Neural crest cell (in vitro differentiated cells): ENCODE data around the gene JARID2. TPM values are rescaled to one million over a fixed set of nuclear protein-coding genes. Genes with fewer than 3 reads are reported as not detected.
A peak's percentile ranks its signal among the peaks of the same experiment; 100 is the strongest.

ENCODE experiments used
- DNase-seq: peaks from one replicate; pipeline ENCODE4 v3.0.0; 2021; ENCODE audit warnings: low read depth, mixed read lengths, low spot score
- H3K27ac Mint-ChIP-seq: one replicate; pipeline ENCODE4 v1.8.0; 2021; ENCODE audit warnings: mild to moderate bottlenecking, mixed read lengths; ENCODE audit not compliant: unreplicated experiment
- H3K27me3 Mint-ChIP-seq: 2 replicates; pipeline ENCODE4 v1.8.0; 2021; ENCODE audit warnings: low read depth, mild to moderate bottlenecking, mixed read lengths
- H3K36me3 Mint-ChIP-seq: 2 replicates; pipeline ENCODE4 v1.8.0; 2021; ENCODE audit warnings: low read depth, mild to moderate bottlenecking, mixed read lengths
- H3K4me1 Mint-ChIP-seq: 2 replicates; pipeline ENCODE4 v1.8.0; 2021; ENCODE audit warnings: mixed read lengths
- H3K4me3 Mint-ChIP-seq: one replicate; pipeline ENCODE4 v1.8.0; 2021; ENCODE audit warnings: mild to moderate bottlenecking, mixed read lengths
- H3K9me3 Mint-ChIP-seq: 2 replicates; pipeline ENCODE4 v1.8.0; 2021; ENCODE audit warnings: mixed read lengths
- total RNA-seq: library from RNA; stranded (reverse); gene quantifications from 2 replicates; pipeline ENCODE4 v1.2.1, GENCODE V29; 2021
- TF ChIP-seq, protein P1 (sequence below): fragments of 200-600 bp; sonication (generic); conservative IDR thresholded peaks from 2 replicates; pipeline ENCODE4 v1.5.0; 2021; ENCODE audit warnings: antibody characterized with exemption, mild to moderate bottlenecking

The JARID2 gene
- total RNA-seq, 1 donor from 2014 or later = 33.9 TPM

DNA sequence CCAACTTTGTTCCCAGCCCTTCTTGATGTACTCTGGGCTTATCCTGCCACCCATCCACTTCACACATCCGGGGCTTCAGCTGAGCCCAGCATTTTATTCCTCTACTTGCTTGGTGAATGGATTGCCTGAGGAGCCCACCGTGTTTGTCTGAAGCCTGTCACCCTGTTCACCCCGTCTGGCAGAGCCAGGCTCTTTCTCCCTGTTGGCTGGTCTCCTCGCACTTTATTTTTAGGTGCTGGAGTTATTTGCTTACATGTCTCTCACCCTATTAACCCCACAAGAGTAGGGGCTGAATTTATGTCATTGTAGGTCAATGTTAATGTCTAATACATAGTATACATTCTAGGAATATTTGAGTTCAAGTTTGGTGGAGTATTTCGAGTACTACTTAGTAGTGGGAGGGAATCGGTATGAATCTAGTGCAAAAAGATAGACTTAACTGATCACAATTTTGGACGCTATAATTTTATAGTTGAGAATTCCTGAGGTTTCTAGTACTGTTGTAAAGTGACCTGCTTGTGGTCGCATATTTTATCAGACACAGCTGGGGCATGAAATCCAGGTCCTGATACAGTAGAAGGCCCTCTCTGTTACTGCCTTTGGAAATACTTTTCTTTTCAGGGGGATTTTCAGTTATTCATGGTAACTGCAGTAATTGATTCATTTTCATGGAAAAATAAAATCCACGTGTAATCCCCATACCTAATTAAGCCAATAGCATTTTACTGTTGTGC, 10.8 kb downstream of the JARID2 start:
- H3K27ac Mint-ChIP-seq = no peak overlapping the region

DNA sequence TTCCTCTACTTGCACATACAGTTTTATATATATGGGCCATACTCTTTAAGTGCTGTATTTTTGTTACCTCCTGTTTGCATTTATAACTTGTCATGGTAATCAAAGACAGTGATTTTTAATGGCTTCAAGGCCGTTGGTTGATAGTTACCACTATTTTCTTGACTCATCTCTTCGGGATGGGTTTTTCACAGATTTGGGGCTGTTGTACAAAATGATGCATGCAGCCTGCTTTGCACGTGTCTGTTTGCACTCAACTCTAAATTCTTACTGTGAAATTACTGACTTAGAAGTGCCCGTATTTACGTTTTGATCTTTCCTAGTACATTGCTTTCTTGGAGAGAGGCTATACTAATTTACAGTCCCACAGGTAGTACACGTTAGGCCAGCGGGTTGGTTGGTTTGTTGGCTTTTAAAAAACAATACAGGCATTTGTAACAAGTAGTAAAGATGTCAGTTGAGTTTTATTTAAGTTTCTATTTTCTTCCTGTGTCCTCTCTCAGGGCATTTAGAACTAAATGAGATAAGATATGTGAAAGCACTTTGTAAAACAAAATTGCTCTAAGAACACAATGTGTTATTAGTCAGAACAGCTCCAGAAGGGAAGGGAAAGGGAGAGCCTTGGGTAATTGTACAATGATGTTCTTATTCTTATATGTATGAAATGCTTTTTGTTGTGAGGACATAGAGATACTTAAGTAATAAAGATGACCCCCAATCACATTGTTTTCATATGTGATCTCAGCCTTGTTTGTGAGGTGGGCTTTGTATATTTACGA, 11.7 kb downstream of the JARID2 start:
- Mint-ChIP-seq H3K27ac (no peak overlapping the region), H3K4me3 (no peak overlapping the region), H3K36me3 (peaks cover 3% of the 10 kb centered on the region), H3K4me1 (peaks cover 67% of the 10 kb centered on the region), H3K9me3 (no peaks in the 10 kb centered on the region), H3K27me3 (no peaks in the 10 kb centered on the region)
- TF ChIP-seq, protein P1, sequence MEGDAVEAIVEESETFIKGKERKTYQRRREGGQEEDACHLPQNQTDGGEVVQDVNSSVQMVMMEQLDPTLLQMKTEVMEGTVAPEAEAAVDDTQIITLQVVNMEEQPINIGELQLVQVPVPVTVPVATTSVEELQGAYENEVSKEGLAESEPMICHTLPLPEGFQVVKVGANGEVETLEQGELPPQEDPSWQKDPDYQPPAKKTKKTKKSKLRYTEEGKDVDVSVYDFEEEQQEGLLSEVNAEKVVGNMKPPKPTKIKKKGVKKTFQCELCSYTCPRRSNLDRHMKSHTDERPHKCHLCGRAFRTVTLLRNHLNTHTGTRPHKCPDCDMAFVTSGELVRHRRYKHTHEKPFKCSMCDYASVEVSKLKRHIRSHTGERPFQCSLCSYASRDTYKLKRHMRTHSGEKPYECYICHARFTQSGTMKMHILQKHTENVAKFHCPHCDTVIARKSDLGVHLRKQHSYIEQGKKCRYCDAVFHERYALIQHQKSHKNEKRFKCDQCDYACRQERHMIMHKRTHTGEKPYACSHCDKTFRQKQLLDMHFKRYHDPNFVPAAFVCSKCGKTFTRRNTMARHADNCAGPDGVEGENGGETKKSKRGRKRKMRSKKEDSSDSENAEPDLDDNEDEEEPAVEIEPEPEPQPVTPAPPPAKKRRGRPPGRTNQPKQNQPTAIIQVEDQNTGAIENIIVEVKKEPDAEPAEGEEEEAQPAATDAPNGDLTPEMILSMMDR = no peak
- no peak for DNase-seq

More for the DNA sequence above, 10.8 kb downstream of the JARID2 start:
- Mint-ChIP-seq H3K4me1 (peaks cover 75% of the 10 kb centered on the region), H3K4me3 (no peak overlapping the region), H3K36me3 (peaks cover 3% of the 10 kb centered on the region), H3K9me3 (no peaks in the 10 kb centered on the region), H3K27me3 (no peaks in the 10 kb centered on the region)
- TF ChIP-seq, protein P1 = no peak
- DNase-seq = no peak

DNA sequence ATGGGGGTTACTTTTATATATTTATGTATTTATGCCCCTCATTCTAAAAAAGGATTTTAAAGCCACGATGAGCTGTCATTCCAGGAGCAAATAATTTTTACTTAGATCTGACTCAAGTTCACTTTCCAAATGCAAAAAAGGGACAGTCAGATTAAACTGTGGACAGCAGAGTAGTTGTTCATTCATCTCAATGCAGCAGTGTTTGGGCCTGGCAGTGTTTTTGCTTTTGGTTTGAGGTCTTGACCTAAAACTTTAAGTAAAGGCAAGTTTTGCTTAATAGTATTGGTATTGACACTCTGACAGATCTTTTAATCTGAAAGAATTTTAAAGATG, 13.9 kb downstream of the JARID2 start:
- H3K27me3 Mint-ChIP-seq = no peaks in the 10 kb centered on the region
- no peak for DNase-seq
- H3K36me3 Mint-ChIP-seq = peaks cover 3% of the 10 kb centered on the region
- H3K27ac Mint-ChIP-seq = no peak overlapping the region
- H3K9me3 Mint-ChIP-seq = no peaks in the 10 kb centered on the region
- TF ChIP-seq, protein P1 = no peak
- H3K4me3 Mint-ChIP-seq = no peak overlapping the region
- peaks cover 69% of the 10 kb centered on the region for H3K4me1 Mint-ChIP-seq

DNA sequence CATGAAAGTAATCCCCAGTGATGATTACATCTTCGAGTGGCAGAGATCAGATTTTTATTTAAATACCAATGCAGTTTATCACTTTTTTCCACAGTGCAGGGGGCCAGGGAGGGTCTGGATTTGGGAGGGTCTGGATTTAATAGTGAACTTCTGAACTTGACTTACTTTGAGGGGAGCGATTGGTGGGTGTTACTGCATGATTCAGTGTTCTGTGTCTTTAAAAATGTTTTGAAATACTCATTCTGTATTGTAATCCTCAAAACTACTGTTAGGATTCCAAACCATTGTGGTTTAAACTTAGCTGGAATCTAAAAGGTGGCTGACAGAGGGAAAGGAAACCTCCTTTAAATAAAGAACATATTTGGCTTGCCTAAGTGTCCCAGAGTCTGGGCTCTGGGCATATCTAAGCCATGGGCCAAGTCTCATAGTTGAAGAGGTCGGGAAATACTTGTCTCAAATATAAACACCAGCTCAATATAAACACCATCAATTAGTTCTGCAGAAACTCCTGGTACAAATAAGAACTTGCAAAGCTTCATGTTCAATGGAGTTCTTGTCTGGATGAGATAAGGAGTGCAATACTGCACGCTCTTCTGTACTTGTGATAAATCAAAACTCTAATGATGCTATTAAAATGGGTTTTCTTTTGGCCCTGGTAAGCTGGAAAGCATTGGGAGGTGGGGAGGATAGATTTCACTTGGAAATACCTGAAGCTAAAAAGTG, 14.4 kb downstream of the JARID2 start:
- peaks cover 74% of the 10 kb centered on the region for H3K4me1 Mint-ChIP-seq
- H3K4me3 Mint-ChIP-seq = peak overlapping the region; percentile 3
- H3K36me3 Mint-ChIP-seq = peaks cover 3% of the 10 kb centered on the region
- H3K9me3 Mint-ChIP-seq = no peaks in the 10 kb centered on the region
- TF ChIP-seq, protein P1 = no peak
- no peak overlapping the region for H3K27ac Mint-ChIP-seq
- no peak for DNase-seq
- no peaks in the 10 kb centered on the region for H3K27me3 Mint-ChIP-seq

DNA sequence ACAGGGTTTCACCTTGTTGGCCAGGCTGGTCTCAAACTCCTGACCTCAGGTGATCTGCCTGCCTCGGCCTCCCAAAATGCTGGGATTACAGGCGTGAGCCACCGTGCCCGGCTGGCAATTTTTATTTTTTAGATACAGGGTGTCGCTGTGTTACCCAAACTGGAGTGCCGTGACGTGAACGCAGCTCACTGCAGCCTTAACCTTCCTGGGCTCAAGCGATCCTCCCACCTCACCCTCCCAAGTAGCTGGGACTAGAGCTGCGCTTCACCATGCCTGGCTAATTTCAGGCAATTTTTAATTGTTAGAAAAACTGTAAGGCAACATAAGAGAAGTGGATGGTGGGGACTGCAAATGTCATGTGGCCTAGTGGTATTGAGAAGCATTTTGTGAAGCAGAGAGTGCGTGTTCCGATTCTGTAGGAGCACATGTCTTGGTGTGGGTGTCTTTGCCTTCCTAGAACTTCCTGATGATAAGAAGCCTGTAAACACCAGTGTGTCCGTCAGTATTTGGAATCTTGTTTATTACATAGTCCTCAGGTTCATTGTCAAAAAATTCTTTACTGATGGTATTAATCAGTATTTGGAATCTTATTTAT, 18.0 kb downstream of the JARID2 start:
- peaks cover 85% of the 10 kb centered on the region for H3K4me1 Mint-ChIP-seq
- TF ChIP-seq, protein P1 = no peak
- H3K9me3 Mint-ChIP-seq = no peaks in the 10 kb centered on the region
- H3K27ac Mint-ChIP-seq = peak overlapping the region; percentile 79
- H3K4me3 Mint-ChIP-seq = peak overlapping the region; percentile 18
- no peaks in the 10 kb centered on the region for H3K36me3 Mint-ChIP-seq
- no peak for DNase-seq
- no peaks in the 10 kb centered on the region for H3K27me3 Mint-ChIP-seq
